GM12801 (cell line): ENCODE results near the gene TSNAXIP1.

Source experiments
- TF ChIP-seq, protein P1 (sequence below): IDR thresholded peaks from one replicate; pipeline ENCODE4 v1.5.1; 2011; ENCODE audit warnings: control low read depth; ENCODE audit not compliant: insufficient read length; ENCODE audit errors: extremely low read depth

The TSNAXIP1 gene

DNA sequence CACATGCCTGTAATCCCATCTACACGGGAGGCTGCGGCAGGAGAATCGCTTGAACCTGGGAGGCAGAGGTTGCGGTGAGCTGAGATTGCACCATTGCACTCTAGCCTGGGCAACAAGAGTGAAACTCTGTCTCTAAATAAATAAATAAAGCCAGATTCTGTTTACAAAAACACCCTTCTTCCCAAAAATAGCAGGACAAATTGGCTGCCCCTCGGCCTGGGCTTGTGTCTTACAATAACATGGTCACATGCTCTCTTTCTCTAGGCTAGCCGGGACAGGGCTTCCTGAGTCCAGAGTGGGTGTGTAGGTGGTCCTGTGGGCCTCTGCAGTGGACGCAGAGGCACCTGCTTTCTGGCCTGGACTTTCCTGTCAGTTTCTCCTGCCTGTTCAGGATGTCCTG lies 63.0 kb downstream of the TSNAXIP1 start:
- TF ChIP-seq, protein P1, sequence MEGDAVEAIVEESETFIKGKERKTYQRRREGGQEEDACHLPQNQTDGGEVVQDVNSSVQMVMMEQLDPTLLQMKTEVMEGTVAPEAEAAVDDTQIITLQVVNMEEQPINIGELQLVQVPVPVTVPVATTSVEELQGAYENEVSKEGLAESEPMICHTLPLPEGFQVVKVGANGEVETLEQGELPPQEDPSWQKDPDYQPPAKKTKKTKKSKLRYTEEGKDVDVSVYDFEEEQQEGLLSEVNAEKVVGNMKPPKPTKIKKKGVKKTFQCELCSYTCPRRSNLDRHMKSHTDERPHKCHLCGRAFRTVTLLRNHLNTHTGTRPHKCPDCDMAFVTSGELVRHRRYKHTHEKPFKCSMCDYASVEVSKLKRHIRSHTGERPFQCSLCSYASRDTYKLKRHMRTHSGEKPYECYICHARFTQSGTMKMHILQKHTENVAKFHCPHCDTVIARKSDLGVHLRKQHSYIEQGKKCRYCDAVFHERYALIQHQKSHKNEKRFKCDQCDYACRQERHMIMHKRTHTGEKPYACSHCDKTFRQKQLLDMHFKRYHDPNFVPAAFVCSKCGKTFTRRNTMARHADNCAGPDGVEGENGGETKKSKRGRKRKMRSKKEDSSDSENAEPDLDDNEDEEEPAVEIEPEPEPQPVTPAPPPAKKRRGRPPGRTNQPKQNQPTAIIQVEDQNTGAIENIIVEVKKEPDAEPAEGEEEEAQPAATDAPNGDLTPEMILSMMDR = no peak

DNA sequence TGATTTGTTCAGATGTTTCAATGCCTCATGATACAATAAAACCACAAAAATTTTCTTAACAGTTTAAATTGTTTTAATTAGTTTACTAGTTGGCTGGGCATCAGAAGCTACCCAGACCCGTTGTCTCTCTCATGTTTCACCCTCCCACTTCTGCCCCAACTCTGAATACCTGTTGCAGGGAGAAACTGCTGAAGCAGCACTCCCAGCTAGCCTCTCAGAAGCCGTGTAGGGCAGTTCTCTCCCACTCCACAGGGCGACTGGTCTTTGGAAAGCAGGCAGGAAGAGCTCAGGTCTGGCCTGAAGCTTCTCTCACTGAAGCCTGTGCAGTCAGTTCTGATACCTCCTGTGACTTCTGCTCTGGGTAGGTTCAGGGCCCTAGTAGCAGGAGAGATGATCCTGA lies 64.6 kb downstream of the TSNAXIP1 start:
- TF ChIP-seq, protein P1 = no peak

DNA sequence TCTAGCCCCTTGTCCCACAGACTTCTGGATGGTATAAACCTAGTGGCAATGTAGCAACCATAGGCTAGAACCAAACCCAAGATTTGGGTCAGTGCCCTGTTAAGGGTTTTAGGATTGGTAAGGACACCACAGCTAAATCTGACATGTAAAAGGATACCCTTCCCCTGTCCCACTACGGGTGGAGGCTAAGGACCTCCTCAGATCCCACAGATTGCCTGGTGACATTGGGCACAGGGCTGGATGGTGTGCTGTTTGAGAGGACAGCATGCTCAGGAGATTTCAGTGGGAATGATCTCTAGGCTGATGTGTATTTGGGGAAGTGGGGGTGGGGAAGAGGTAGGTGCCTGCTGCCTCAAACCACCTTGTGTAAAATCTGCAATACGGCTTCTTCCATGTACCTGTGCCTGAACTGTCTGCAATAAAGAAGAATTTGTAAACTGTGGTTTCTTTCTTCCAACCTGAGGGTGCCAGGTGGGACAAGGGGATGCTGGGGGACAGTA lies 65.5 kb downstream of the TSNAXIP1 start:
- TF ChIP-seq, protein P1 = no peak

DNA sequence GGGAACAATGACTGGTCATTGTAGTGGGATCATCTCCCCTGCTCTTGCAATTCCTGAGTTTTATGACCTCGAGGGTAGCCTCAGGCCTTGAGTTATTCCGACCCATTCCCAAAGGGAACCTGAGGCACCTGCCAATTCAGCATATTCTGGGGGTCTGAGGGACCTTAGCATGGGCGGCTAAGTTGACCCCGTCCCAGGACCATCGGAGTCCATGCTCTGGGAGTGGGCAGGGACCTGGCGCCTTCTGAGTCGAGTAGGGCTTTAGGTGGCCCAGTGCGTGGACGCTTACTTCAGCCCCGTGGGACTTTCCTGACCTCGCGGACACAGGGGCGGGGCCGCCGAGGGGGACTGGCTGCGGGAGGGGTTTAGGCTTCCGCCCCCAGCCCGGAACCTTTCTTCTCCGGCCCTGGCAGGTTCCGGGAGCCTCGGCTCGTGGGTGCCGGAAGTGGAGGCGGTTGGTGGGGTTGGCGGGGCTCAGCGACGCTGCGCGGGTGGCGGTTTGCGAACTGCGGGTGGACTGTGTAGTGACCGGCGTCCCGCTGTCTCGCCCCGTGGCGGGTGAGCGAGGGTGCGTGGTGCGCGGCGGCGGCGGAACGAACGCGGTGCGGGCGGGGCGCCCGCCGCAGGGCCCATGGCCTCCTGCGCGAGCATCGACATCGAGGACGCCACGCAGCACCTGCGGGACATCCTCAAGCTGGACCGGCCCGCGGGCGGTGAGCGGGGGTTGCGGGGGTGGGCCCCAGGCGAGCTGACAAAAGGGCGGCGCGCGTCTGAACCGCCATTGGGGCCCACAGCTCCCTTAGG lies 66.1 kb downstream of the TSNAXIP1 start, which contains the start of gene EDC4:
EDC4 (plus strand) TSS at position 422 of the 804 bp plus-strand sequence; CDS start at position 632, 210 bp downstream.
- TF ChIP-seq, protein P1 = no peak

DNA sequence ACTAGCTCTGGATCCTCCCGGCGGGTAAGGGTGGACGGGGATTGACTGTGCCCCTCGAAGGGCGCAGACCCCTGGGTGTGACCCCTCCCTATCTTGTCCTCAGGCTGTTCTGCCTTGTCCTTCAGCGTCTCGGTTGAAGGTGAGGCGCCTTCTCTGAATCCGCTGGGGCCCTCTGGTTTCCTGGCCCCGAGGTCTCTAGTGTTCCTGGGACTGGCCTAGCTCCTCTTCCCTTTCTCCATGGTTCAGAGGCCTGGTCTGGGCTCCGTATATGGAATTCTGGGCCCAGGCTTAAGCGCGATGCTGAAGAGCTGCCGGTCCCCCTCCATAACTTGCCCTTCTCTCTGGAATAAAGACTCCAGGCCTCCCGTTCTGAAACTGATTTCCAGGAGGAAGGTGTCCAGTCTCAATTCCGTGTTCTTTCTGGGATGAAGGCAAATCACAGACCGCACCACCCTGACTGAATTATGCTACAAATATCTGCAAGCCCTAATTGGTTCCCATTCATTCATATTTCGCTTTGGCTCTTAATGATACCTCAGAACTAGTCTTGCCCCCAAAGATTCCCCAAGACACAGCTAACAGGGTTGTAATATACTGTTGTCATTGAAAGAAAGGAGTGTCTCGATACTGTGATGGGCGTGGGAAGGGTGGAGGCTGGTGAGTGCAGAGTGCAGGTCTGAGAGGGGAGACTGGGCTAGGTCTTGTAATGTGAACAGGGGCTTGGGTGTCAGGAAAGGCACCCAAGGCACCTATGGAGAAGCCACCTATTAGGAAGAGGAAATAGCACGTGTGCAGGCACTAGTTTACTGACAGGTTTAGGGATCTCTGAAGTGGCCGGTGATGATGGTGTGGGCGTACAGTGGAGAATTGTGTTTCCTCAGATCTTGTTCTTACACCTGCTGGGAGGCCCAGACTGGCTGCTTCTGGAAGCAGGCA lies 67.0 kb downstream of the TSNAXIP1 start:
- TF ChIP-seq, protein P1 = no peak

DNA sequence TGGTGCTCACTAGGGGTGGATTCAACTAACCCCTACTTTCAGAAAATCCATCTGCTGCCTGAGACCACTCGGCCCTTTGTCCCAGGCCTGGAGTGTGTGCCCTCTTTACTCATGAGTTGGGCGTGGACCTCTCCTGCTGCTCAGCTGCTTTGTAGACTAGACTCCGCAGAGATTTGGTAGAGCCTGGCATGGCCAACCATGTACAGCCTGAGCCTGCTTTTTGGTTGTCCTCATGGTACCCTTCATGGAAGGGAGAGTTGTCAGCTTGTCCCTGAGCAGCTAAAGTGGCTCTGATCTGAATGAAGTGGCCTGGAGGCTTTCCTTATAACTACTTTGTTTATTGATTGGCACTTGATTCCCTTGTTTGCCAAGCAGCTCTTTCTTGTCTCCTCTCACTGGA lies 67.7 kb downstream of the TSNAXIP1 start:
- TF ChIP-seq, protein P1 = no peak

DNA sequence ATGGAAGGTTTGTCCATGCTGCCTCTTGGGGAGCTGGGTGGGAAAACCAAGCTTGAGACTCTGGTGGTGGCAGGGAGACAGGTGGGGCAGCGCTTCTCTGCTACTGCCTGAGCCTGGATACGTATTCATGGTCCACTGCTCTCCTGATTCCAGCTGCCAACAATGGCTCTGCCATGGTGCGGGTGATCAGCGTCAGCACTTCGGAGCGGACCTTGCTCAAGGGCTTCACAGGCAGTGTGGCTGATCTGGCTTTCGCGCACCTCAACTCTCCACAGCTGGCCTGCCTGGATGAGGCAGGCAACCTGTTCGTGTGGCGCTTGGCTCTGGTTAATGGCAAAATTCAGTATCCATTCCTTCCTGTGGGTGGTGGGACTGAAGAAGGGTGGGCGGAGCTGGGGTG lies 70.4 kb downstream of the TSNAXIP1 start:
- TF ChIP-seq, protein P1 = no peak
